Smooth muscle cell (in vitro differentiated cells): Measurements from ENCODE around the gene UCHL1. TPM values are rescaled to one million over a fixed set of nuclear protein-coding genes. Genes with fewer than 3 reads are reported as not detected.
"Not testable (repeated sequence)": the region's sequence is repeated elsewhere in the genome, so short reads cannot be mapped to it uniquely, and the experiment has no call there.

Source experiments
- DNase-seq: peaks from one replicate; lab custom pipeline; 2025; ENCODE audit not compliant: unreplicated experiment; lab: John Stamatoyannopoulos, UW
- H2AFZ ChIP-seq: fragments of 200-600 bp; sonication (generic); 2 replicates; pipeline ENCODE4 v1.6.0; 2016; ENCODE audit warnings: antibody characterized with exemption, low read depth, mild to moderate bottlenecking
- H3F3A ChIP-seq: fragments of 200-600 bp; sonication (generic); 2 replicates; pipeline ENCODE4 v1.6.0; 2017; ENCODE audit warnings: antibody characterized with exemption, low read depth
- H3K27ac ChIP-seq: fragments of 200-600 bp; sonication (generic); 2 replicates; pipeline ENCODE4 v1.5.1; 2016; ENCODE audit warnings: low read depth, mild to moderate bottlenecking
- H3K27me3 ChIP-seq: fragments of 200-600 bp; sonication (generic); 2 replicates; pipeline ENCODE4 v1.6.1; 2016; ENCODE audit warnings: low read depth, mild to moderate bottlenecking
- H3K36me3 ChIP-seq: fragments of 200-600 bp; sonication (generic); 2 replicates; pipeline ENCODE4 v1.5.1; 2016; ENCODE audit warnings: low read depth
- H3K4me1 ChIP-seq: fragments of 200-600 bp; sonication (generic); 2 replicates; pipeline ENCODE4 v1.5.1; 2016; ENCODE audit warnings: low read depth
- H3K4me2 ChIP-seq: fragments of 200-600 bp; sonication (generic); 2 replicates; pipeline ENCODE4 v1.6.0; 2016; ENCODE audit warnings: mild to moderate bottlenecking
- H3K4me3 ChIP-seq: fragments of 200-600 bp; sonication (generic); 2 replicates; pipeline ENCODE4 v1.5.1; 2016; ENCODE audit warnings: mild to moderate bottlenecking
- H3K79me2 ChIP-seq: fragments of 200-600 bp; sonication (generic); 2 replicates; pipeline ENCODE4 v1.6.0; 2016; ENCODE audit warnings: low read depth, mild to moderate bottlenecking
- H3K9ac ChIP-seq: fragments of 200-600 bp; sonication (generic); 2 replicates; pipeline ENCODE4 v1.6.0; 2016; ENCODE audit warnings: low read depth
- H3K9me3 ChIP-seq: fragments of 200-600 bp; sonication (generic); replicated peaks from 2 replicates; pipeline ENCODE4 v1.5.1; 2016; ENCODE audit warnings: low read depth
- H4K20me1 ChIP-seq: fragments of 200-600 bp; sonication (generic); 2 replicates; pipeline ENCODE4 v1.6.0; 2016; ENCODE audit warnings: low read depth
- WGBS: methylation state at CpG from one replicate; pipeline ENCODE4 v1.1.7; 2016; ENCODE audit warnings: low lambda C conversion rate; 5-methylcytosine and 5-hydroxymethylcytosine counted together
- polyA plus RNA-seq: library from polyadenylated mRNA; unstranded; fragments of >200 nt; fragmentation: Nextera tagmentation; extraction: Ambion mirVana; gene quantifications from 2 replicates; pipeline ENCODE4 v1.2.1, GENCODE V29; 2016
- total RNA-seq: library from RNA; depleted of rRNA; stranded (reverse); fragments of >200 nt; gene quantifications from 2 replicates; pipeline ENCODE4 v1.2.3, GENCODE V29; 2014
- TF ChIP-seq, protein P1 (sequence below): fragments of 200-600 bp; sonication (generic); IDR thresholded peaks from 2 replicates; pipeline ENCODE4 v1.5.1; 2017; ENCODE audit warnings: borderline replicate concordance, mild to moderate bottlenecking, antibody characterized with exemption; ENCODE audit not compliant: insufficient read depth, poor library complexity, severe bottlenecking

The UCHL1 gene
- total and polyA plus RNA-seq, 2 experiments from 2014 or later = 223 to 330 TPM

DNA sequence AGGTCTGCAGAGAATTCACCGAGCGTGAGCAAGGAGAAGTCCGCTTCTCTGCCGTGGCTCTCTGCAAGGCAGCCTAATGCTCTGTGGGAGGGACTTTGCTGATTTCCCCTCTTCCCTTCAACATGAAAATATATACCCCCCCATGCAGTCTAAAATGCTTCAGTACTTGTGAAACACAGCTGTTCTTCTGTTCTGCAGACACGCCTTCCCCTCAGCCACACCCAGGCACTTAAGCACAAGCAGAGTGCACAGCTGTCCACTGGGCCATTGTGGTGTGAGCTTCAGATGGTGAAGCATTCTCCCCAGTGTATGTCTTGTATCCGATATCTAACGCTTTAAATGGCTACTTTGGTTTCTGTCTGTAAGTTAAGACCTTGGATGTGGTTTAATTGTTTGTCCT, 11.3 kb downstream of the UCHL1 start:
- Histone ChIP-seq H3K27me3 (no peaks in the 10 kb centered on the region), H3F3A (no peaks in the 10 kb centered on the region), H3K27ac (no peak overlapping the region), H3K9me3 (no peaks in the 10 kb centered on the region), H3K36me3 (no peaks in the 10 kb centered on the region), H3K79me2 (no peaks in the 10 kb centered on the region), H3K4me1 (no peaks in the 10 kb centered on the region), H3K4me2 (no peak overlapping the region), H3K4me3 (no peak overlapping the region), H4K20me1 (no peaks in the 10 kb centered on the region), H2AFZ (no peak overlapping the region), H3K9ac (no peak overlapping the region)
- TF ChIP-seq, protein P1, sequence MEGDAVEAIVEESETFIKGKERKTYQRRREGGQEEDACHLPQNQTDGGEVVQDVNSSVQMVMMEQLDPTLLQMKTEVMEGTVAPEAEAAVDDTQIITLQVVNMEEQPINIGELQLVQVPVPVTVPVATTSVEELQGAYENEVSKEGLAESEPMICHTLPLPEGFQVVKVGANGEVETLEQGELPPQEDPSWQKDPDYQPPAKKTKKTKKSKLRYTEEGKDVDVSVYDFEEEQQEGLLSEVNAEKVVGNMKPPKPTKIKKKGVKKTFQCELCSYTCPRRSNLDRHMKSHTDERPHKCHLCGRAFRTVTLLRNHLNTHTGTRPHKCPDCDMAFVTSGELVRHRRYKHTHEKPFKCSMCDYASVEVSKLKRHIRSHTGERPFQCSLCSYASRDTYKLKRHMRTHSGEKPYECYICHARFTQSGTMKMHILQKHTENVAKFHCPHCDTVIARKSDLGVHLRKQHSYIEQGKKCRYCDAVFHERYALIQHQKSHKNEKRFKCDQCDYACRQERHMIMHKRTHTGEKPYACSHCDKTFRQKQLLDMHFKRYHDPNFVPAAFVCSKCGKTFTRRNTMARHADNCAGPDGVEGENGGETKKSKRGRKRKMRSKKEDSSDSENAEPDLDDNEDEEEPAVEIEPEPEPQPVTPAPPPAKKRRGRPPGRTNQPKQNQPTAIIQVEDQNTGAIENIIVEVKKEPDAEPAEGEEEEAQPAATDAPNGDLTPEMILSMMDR = no peak
- DNase-seq = no peak
- 97% methylated on average over 7 of the region's 7 CpGs for WGBS

DNA sequence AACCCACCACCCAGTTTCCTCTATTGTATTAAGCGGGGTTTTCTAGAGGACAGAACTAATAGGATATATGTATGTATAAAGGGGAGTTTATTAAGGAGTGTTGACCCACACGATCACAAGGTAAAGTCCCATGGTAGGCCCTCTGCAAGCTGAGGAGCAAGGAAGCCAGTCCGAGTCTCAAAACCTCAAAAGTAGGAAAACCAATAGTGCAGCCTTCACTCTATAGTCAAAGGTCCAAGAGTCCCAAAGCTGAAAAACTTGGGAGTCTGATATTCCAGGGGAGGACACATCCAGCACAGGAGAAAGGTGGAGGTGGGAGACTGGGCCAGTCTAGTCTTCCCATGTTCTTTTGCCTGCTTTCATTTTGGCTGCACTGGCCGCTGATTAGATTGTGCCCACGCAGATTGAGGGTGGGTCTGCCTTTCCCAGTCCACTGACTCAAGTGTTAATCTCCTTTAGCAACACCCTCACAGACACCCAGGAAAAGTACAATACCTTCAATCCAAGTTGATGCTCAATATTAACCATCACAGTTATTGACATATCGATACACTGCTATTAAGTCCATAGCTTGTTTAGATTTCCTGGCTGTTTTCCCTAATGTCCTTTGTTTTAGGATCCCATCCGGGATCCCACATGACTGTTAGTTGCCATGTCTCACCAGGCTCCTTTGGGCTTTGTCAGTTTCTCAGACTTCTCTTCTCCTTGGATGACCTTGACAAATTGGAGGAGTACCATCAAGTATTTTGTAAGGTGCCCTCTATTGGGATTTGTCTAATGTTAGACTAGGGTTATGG, 12.2 kb downstream of the UCHL1 start:
- 94% methylated on average over 7 of the region's 7 CpGs for WGBS
- H3K27ac ChIP-seq = no peak overlapping the region
- H3K4me1 ChIP-seq = no peaks in the 10 kb centered on the region
- no peaks in the 10 kb centered on the region for H3F3A ChIP-seq
- H3K79me2 ChIP-seq = no peaks in the 10 kb centered on the region
- no peaks in the 10 kb centered on the region for H3K27me3 ChIP-seq
- H3K4me3 ChIP-seq = no peak overlapping the region
- DNase-seq = no peak
- no peak overlapping the region for H2AFZ ChIP-seq
- no peak overlapping the region for H3K9ac ChIP-seq
- H3K9me3 ChIP-seq = no peaks in the 10 kb centered on the region
- no peaks in the 10 kb centered on the region for H4K20me1 ChIP-seq
- no peak overlapping the region for H3K4me2 ChIP-seq
- TF ChIP-seq, protein P1 = no peak
- no peaks in the 10 kb centered on the region for H3K36me3 ChIP-seq

- Histone ChIP-seq H2AFZ (no peak overlapping the region), H3K9me3 (no peaks in the 10 kb centered on the region), H3F3A (no peaks in the 10 kb centered on the region), H3K4me2 (no peak overlapping the region), H3K9ac (no peak overlapping the region), H4K20me1 (no peaks in the 10 kb centered on the region), H3K27ac (no peak overlapping the region), H3K4me3 (no peak overlapping the region), H3K27me3 (no peaks in the 10 kb centered on the region), H3K4me1 (no peaks in the 10 kb centered on the region), H3K36me3 (no peaks in the 10 kb centered on the region), H3K79me2 (no peaks in the 10 kb centered on the region)
- no peak for DNase-seq
- TF ChIP-seq, protein P1 = no peak
Measured at GRCh38 chr4:41269682-41270081, 13.0 kb downstream of the UCHL1 start.

DNA sequence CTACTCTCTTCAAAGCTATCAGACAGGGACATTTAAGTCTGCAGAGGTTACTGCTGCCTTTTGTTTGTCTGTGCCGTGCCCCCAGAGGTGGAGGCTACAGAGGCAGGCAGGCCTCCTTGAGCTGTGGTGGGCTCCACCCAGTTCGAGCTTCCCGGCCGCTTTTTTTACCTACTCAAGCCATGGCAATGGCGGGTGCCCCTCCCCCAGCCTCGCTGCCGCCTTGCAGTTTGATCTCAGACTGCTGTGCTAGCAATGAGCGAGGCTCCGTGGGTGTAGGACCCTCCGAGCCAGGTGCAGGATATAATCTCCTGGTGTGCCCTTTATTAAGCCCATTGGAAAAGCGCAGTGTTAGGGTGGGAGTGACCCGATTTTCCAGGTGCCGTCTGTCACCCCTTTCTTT, 19.2 kb downstream of the UCHL1 start:
- not testable (repeated sequence) for DNase-seq, H3K4me3 ChIP-seq, H3F3A ChIP-seq, H3K9ac ChIP-seq, H3K36me3 ChIP-seq, H2AFZ ChIP-seq, H3K79me2 ChIP-seq, H3K27ac ChIP-seq, H3K4me2 ChIP-seq, H3K9me3 ChIP-seq, H3K27me3 ChIP-seq, H3K4me1 ChIP-seq, H4K20me1 ChIP-seq
- 98% methylated on average over 13 of the region's 13 CpGs for WGBS
